ENCODE data around the gene CEBPE.

DNA sequence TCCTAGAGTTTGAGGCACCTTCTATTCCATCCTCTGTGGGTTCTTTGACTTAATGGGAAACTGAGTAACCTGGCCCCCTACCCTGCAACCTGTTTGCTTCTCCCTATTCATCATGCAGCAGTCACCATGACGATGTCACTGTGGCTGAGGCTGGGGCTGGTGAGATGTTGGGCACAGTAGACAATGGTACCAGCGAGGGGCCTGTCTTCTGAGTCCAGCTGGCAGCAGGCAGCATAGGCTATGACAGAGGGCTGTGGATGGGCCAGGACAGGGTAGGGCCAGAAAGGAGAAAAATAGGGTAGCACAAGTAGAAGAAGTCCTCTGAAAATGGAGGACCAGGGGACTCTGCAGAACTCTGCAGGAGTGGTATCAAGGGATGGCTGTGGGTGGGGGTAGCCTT, 16.3 kb downstream of the CEBPE start:
- no peak for TF ChIP-seq TCF7L2 (IDR thresholded peaks at IDR 0.05; ENCODE audit: borderline replicate concordance, extremely low read depth, insufficient read depth, insufficient read length)
- no peak for TF ChIP-seq EZH2 (IDR thresholded peaks at IDR 0.05)
- no peak for TF ChIP-seq ZNF274 (IDR thresholded peaks at IDR 0.05; ENCODE audit: low read depth, low read length)
- TF ChIP-seq, protein P1, sequence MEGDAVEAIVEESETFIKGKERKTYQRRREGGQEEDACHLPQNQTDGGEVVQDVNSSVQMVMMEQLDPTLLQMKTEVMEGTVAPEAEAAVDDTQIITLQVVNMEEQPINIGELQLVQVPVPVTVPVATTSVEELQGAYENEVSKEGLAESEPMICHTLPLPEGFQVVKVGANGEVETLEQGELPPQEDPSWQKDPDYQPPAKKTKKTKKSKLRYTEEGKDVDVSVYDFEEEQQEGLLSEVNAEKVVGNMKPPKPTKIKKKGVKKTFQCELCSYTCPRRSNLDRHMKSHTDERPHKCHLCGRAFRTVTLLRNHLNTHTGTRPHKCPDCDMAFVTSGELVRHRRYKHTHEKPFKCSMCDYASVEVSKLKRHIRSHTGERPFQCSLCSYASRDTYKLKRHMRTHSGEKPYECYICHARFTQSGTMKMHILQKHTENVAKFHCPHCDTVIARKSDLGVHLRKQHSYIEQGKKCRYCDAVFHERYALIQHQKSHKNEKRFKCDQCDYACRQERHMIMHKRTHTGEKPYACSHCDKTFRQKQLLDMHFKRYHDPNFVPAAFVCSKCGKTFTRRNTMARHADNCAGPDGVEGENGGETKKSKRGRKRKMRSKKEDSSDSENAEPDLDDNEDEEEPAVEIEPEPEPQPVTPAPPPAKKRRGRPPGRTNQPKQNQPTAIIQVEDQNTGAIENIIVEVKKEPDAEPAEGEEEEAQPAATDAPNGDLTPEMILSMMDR (IDR thresholded peaks at IDR 0.05 in 2 of 3, conservative IDR thresholded peaks at IDR 0.05 in 1 of 3; ENCODE audit: borderline replicate concordance in 1 of 3, insufficient read depth in 1 of 3, low read depth in 2 of 3, low read length in 2 of 3): no peak
- TF ChIP-seq, protein P2, sequence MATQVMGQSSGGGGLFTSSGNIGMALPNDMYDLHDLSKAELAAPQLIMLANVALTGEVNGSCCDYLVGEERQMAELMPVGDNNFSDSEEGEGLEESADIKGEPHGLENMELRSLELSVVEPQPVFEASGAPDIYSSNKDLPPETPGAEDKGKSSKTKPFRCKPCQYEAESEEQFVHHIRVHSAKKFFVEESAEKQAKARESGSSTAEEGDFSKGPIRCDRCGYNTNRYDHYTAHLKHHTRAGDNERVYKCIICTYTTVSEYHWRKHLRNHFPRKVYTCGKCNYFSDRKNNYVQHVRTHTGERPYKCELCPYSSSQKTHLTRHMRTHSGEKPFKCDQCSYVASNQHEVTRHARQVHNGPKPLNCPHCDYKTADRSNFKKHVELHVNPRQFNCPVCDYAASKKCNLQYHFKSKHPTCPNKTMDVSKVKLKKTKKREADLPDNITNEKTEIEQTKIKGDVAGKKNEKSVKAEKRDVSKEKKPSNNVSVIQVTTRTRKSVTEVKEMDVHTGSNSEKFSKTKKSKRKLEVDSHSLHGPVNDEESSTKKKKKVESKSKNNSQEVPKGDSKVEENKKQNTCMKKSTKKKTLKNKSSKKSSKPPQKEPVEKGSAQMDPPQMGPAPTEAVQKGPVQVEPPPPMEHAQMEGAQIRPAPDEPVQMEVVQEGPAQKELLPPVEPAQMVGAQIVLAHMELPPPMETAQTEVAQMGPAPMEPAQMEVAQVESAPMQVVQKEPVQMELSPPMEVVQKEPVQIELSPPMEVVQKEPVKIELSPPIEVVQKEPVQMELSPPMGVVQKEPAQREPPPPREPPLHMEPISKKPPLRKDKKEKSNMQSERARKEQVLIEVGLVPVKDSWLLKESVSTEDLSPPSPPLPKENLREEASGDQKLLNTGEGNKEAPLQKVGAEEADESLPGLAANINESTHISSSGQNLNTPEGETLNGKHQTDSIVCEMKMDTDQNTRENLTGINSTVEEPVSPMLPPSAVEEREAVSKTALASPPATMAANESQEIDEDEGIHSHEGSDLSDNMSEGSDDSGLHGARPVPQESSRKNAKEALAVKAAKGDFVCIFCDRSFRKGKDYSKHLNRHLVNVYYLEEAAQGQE (IDR thresholded peaks at IDR 0.05; ENCODE audit: low read depth): no peak
- TF ChIP-seq RAD21 (IDR thresholded peaks at IDR 0.05; ENCODE audit: low read depth): no peak
- TF ChIP-seq POLR2A (IDR thresholded peaks at IDR 0.05; ENCODE audit: borderline replicate concordance, extremely low read depth, insufficient read depth, insufficient read length): no peak
- TF ChIP-seq, protein P3, sequence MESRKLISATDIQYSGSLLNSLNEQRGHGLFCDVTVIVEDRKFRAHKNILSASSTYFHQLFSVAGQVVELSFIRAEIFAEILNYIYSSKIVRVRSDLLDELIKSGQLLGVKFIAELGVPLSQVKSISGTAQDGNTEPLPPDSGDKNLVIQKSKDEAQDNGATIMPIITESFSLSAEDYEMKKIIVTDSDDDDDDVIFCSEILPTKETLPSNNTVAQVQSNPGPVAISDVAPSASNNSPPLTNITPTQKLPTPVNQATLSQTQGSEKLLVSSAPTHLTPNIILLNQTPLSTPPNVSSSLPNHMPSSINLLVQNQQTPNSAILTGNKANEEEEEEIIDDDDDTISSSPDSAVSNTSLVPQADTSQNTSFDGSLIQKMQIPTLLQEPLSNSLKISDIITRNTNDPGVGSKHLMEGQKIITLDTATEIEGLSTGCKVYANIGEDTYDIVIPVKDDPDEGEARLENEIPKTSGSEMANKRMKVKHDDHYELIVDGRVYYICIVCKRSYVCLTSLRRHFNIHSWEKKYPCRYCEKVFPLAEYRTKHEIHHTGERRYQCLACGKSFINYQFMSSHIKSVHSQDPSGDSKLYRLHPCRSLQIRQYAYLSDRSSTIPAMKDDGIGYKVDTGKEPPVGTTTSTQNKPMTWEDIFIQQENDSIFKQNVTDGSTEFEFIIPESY (IDR thresholded peaks at IDR 0.05; ENCODE audit: extremely low read depth, insufficient replicate concordance, low read length): no peak
